NCI-H128 (cell line): Measurements from ENCODE around the gene RPLP1.
"Not testable (repeated sequence)": the region's sequence is repeated elsewhere in the genome, so short reads cannot be mapped to it uniquely, and the experiment has no call there.

Experiments
- DNase-seq: peaks from one replicate; lab custom pipeline; 2025; ENCODE audit not compliant: unreplicated experiment; lab: John Stamatoyannopoulos, UW

RPLP1 gene

DNA sequence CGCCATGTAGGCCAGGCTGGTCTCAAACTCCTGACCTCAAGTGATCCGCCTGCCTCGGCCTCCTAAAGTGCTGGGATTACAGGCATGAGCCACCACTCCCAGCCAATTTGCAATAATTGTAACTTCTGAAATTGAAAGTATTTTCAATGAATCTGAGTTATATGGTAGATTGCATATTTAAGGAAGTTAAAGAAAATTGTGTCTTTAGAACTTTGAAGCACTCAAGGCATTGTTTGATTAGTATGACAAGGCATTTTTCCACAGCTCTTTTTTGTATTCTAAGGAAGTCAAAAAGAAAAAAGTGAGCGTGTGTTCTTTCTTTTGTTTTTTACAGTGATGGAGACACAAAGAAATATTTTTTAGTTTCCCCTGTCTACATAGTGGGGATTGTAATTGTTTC lies 15.7 kb upstream of the RPLP1 start:
- no peak for DNase-seq

DNA sequence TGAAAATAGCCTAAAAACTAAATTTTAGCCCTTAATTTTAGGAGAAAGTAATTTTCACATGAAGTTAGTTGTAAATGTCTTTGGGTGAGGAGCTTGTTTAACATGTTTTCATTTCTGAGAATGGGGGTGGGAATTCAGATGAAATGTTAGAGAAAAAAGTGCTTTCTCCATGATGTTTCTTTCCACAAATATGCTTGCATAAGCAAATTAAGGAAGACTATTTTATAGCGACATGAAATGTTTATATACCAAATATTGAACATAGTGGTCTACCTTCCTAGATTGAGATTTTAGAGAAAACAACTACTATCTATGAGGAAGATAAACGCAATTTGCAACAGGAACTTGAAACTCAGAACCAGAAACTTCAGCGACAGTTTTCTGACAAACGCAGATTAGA lies 13.0 kb upstream of the RPLP1 start:
- DNase-seq, result no peak

DNA sequence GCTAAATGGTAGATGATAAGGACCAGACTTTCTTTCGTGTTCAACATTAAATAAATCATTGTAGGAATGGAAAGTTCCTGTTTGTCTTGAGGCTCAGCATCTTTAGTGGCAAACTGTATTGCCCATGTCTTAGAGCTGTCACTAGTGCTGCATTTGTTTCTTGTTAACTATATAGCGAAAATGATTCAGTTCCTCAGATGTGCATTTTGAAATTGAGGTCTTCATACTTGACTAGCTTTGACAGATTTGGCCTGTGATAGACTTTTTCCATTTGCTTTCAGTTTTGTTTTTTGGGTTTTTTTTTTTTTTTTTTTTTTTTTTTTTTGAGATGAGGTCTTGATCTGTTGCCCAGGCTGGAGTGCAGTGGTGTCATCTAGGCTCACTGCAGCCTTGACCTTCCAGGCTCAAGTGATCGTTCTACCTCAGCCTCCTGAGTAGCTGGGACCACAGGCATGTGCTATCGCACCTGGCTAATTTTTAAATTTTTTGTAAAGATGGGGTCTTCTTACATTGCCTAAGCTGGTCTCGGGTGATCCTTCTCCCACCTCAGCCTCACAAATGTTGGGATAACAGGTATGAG lies 9.5 kb upstream of the RPLP1 start:
- DNase-seq, result no peak

DNA sequence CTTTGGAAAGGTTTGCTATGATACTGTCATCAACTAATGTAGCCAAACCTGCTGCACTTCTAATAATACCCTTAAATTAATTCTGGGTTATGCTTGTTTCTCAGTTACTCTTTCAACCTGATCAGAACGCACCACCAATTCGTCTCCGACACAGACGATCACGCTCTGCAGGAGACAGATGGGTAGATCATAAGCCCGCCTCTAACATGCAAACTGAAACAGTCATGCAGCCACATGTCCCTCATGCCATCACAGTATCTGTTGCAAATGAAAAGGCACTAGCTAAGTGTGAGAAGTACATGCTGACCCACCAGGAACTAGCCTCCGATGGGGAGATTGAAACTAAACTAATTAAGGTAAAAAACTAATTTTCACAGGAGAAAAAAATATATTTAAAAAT lies 7.9 kb upstream of the RPLP1 start:
- DNase-seq, result no peak

DNA sequence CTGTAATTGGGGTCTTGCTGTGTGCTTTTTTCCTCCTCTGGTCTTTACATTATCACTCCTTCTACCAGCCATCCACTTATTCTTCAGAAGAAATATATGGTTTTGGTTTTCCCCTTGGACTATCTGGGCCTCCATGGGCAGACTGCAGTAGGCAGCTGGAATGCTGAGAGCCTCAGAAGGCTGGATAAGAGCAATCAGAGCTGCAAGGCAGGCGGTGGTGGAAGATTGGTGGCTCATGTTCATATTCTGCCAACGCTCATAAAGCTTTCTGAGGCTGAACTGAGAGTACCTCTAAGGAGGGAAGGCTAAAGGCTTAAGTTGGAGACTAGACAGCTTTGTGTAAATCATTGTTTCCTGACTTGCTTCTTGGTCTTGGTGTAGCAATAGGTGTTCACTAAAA lies 5.7 kb upstream of the RPLP1 start:
- no peak for DNase-seq

DNA sequence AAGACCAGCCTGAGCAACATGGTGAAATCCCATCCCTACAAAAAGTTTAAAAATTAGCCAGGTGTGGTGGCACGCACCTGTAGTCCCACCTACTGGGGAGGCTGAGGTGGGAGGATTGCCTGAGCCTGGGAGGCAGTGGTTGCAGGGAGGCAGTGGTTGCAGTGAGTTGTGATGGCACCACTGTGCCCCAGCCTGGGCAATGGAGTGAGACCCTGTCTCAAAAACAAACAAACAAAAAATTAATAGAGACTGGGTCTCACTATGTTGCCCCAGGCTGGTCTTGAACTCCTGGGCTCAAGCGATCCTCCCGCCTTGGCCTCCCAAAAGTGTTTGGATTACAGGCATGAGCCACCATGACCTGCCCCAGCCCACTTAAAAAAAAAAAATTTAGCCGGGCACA lies 2.4 kb upstream of the RPLP1 start:
- DNase-seq, result not testable (repeated sequence)

DNA sequence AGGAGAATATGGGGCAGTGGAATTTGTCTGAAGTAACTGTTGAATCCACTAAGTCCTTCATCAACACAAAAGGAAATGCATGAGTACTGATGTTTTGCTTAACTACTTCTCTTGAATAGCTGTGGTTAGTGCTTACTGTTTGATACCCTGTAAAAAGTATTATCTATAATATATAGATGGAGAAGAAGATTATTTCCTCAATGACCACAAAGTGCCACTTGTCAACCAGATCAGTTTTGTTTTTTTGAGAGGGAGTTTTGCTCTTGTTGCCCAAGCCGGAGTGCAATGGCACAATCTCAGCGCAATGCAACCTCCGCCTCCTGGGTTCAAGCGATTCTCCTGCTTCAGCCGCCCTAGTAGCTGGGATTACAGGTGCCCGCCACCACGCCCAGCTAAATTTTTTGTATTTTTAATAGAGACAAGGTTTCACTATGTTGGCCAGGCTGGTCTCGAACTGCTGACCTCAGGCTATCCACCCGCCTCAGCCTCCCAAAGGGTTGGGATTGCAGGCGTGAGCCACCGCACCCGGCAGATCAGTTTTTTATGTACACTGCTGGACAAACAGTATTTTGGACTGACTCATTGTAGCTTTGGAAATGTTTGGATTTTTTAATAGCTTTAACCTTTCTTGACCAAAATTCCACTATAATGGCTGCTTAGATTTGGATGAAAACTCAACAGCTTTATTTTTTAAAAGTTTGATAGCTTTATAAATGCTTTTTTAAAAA lies 1.5 kb upstream of the RPLP1 start:
- DNase-seq, result no peak

DNA sequence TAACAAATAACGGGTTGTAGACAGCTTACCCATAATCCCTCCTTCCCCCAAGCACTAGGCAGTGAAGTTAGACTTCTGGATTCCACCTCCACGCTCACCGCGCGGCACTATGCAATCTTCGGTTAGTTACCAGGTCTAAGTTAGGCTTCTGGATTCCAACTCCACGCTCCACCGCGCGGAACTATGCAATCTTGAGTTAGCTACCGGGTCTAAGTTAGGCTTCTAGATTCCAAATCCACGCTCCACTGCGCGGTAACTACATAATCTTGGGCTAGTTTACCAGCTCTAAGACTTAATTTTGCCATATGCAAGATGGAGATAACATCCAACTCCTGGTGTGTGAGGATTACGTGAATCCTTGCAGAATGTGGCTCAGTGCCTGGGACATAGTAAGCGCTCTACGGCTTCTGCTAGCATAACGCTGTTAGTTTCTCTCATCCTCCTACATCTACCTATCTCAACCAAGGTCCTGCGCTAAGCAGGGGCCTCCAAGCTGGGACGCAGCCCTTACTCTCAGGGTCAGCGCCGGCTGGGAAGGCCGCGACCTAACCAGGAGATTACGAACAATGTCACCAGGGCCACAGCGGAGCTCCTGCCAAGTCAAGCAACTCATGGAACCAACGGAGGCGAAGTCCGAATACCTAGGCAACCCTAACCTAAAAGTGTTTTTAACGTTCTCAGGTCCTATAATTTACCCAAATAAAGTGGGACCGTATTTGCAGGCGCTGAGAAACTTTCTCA lies 497 bp upstream of the RPLP1 start:
- DNase-seq, result no peak

DNA sequence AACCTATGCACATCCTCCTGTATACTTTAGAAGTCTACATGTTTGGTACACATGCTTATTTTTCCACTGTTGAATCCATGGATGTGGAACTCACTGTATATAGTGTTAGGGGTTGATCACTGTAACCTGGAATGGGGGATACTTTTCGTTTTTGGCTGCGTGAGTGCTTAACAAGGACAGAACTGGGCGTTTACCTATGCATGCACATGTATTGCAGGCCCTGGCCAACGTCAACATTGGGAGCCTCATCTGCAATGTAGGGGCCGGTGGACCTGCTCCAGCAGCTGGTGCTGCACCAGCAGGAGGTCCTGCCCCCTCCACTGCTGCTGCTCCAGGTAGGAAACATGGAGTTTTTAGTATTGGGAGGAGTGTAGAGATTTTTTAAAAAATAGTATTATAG lies 2.3 kb downstream of the RPLP1 start:
- DNase-seq, result no peak

DNA sequence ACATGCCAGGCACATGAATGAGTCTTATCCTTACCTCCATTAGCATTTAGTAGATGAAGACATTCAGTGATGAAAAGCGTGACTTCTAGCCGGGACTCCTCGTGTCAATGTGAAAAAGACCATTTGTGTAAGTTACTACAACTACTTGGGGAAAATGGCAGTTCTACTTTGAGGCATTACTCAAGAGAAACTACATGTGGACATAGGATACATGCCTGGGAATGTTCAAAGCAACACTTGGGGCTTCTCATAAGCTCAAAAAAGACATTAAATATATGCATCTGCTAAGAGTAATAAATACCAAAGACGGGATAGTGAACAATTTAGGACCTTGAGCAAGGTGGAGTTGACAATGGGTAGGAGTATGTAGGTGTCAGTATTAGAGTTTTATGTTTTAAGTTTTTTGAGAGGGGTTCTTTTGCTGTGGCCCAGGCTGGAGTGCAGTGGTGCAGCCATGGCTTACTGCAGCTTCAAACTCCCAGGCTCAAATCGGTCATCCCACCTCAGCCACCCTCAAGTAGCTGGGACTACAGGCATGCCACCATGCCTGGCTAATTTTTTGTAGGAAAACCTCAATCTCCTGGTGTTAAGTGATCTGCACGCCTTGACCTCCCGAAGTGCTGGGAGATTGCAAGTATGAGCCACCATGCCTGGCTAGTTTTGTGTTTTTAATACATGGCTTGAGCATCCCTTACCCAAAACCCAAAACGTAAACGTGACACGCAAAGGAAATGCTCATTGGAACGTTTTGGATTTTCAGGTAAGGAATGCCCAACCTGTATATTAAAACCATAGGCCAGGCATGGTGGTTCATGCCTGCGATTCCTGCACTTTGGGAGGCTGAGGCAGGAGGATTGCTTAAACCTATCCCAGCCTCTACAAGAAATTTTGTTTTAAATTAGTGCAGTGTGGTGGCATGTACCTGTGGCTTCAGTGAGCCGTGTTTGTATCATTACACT lies 3.9 kb downstream of the RPLP1 start:
- DNase-seq, result no peak

DNA sequence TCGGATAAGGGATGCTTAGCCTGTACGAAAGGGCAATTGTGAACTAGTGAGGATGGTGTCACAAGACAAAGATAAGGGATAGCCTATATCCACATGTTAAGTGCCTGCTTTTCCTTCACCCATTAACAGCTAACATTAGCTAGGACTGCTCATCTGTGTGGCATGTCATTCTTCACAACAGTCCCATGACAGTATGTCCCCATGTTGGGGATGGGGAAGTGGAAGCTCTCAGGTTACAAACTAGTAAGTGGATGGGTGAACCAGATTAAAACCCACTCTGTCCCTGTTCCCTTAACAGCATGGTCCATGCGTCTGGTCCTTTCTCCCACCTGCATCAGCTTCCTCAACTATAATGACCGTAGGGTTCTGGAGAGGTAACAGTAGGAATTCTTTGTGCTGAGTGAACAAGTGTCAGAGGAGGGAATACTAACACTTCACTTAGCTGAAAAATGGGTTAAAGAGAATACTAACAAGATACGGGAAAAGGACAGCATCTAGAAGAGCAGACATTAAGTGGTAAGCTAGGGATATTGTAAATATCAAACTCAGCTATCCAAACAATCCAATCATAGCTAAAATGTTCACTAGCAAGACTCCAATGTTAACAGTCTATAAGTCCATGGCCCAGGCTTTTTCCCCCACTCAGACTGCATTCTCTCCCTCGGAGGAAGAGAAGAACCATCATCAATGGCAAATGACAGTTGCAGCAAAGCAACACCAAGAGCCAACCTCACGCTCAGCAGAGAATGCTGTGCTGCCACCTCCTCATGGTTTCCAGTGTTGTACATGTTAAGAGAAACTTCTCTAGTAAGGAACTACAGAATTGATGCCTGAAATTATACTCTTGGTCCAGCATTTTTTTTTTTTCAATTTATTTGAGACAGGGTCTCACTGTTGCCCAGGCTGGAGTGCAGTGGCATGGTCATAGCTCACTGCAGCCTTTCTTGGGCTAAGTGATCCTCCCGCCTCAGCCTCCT lies 5.0 kb downstream of the RPLP1 start:
- no peak for DNase-seq

DNA sequence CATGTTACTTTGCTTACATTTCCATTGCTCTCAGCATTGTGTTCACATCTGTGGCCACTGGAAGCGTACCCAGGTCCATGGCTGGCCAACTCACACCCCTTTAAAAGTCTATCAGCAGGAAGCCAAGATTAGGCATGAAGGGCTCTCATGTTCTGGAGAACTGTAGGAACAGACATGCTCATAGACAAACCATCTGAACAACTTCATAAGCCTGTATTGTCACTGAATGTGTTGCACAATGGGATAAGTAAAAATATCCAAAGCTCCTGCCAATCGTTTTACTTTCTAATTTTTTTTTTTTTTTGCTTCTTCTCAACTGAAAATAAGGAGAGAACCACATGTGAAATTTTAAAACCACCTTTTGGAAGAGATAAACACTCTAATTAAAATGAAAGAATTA lies 6.4 kb downstream of the RPLP1 start:
- no peak for DNase-seq

DNA sequence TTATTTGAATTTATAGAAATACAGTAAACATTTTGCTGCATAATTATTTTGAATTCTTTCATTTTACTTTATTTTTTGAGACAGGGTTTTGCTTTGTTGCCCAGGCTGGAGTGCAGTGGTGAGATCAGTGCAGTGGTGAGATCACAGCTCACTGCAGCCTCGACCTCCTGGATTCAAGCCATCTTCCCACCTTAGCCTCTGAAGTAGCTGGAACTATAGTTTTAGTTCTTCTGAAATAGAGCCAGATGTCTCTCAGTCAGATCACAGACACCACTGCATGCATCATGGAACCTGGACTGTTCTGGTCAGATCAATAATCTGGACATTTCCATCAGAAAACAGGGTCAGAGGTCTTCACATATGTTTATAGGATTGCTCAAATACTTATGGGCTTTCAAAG lies 7.9 kb downstream of the RPLP1 start:
- DNase-seq, result no peak

DNA sequence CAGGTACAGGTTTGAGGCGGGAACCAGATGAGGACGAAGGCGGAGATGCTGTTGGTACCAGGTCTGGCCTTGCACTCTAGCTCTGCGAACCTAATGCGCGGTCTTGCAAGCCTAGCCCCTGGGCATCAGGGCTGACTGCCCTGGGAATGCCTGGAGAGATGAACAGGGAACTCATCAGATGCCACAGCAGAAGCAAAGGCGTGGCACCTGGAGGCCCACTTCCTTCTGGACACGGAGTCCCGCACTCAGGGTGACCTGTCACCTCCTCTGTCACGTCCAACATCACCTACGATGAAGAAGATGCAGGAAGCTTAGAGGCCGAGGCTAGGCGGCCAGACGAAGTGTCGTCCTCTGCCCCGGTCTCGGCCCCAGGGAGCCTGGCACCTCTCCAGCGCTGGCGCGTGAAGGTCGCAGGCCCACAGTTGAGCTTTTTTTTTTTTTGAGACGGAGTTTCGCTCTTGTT lies 9.4 kb downstream of the RPLP1 start:
- DNase-seq, result no peak

DNA sequence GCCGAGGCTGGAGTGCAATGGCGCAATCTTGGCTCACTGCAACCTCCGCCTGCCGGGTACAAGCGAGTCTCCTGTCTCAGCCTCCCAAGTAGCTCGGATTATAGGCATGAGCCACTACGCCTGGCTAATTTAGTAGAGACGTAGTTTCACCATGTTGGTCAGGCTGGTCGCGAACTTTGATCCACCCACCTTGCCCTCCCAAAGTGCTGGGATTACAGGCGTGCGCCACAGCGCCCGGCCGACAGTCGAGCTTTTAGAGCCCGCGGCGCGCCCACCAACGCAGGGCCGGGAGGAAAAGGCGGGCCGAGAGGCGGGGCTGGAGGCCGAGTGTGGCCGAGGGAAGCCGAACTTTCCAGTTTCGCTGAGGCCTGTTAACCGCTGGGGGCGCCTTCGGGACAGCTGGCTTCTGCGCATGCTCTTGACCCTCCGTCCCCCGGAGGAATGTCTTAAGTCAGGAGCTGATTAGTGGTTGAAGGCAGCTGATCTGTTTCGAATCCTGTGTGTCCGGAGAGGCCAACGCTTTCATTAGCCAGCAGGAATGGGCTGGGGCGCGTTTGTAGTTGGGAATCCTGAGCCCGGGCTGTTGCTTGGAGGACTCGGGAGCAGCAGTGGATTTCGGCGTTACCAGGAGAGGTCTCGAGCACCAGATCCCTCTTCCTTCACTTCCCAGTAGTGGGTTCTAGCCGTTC lies 10.0 kb downstream of the RPLP1 start:
- peak; percentile 75 for DNase-seq

DNA sequence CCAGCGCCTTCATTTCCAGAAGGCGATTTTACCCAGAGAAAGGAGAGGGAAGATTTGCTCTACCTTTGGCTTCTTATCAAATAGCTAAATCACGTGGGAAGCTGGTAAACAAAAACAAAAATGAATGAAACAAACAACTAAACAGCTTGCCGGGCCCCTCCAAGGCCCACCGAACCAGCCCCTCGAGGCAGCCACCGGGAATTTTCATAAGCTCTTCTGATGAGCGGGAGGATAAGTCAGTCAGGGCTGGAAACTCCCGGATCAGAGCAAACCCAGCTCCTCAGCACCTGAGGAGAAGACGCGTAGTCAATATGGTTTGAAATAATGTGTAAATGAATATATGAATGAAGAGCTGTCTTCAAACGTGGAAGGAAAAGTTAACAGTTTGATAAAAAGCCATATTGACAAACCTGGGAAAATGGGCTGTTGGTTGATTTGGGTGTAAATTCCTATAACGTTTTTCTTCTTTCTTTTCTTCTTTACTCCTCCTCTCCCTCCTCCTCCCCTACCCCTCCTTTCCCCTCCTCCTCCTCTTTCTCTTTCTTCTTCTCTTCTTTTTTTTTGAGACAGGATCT lies 10.7 kb downstream of the RPLP1 start:
- no peak for DNase-seq

DNA sequence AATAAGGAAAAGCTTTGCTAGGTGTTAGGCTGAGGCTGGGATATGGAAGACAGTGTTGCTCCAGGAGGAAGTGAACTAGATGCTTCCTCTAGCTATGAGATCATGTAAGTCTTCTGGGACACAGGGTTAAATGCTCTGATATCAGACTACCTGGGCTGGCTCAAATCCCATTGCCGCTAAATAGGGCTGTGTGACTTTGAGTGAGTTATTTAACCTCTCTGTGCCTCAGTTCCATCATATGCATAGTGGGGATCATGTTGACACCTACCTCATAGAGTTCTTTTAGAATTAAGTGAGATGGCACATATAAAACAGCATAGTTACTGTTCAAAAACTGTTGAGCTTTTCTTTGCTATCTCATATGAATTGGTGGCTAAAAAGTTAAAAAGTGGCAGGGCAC lies 12.6 kb downstream of the RPLP1 start:
- DNase-seq, result no peak

DNA sequence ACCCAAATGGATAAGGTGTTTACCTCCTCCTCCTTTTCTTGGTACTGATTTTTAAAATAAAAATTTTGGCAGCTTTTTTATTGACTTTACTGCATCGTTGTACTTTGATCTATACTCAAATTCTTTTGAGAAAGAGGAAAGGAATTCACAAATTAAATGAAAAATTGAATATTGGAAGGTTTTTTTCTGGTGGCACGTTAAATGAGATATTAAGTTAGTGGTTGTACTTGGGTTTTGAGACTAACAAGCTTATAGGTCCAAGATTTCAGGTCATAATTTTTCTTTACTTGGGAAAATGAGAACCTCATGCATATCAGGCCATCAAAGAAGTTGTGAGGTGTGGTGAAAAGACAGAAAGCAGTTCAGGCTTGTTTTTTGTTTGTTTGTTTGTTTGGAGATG lies 14.1 kb downstream of the RPLP1 start:
- no peak for DNase-seq

DNA sequence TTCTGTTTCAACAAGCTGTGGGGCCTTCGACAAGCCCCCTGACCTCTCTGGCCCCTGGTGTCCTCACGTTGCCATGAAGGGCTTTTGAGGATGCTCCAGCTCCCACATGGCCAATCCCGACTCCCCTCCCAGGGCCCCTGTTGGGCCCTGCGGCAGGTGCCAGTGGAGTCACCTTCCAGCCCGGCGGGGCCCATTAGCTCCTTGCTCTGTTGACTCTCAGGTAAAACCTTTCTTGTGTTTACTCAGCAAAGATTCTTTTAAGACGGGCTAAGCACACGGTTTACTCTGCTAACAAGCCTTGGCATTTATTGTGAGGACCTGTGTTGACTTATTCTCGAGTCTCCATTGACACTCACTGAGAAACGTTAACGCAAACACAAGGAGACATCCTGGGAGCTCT lies 15.0 kb downstream of the RPLP1 start:
- DNase-seq, result no peak
